GM12878 (cell line): ENCODE results near the gene RAP1GAP. TPM values are rescaled to one million over a fixed set of nuclear protein-coding genes. Genes with fewer than 3 reads are reported as not detected.
A peak's percentile ranks its signal among the peaks of the same experiment; 100 is the strongest.

Experiments used
- ATAC-seq: fragments of 200-7000 bp; cut with Tn5 transposase; 3 replicates; pipeline ENCODE4 v1.9.1; 2020; ENCODE audit warnings: mild to moderate bottlenecking, moderate library complexity
- BruUV-seq: library from RNA; stranded (reverse); fragments of 400-500 nt; replicated peaks from 2 replicates; lab custom pipeline; 2021; lab: Mats Ljungman, UMichigan
- CTCF ChIA-PET: fragments of 300-600 bp; sonication (Branson Sonifier 250); formaldehyde crosslinking; extraction: SDS; loops from one replicate; lab custom pipeline; 2021; ENCODE audit warnings: inconsistent platforms; lab: Yijun Ruan, JAX
- POLR2A ChIA-PET: fragments of 350-600 bp; formaldehyde crosslinking; extraction: SDS; loops from one replicate; lab custom pipeline; 2021; ENCODE audit warnings: inconsistent platforms; lab: Charles Lee
- RAD21 ChIA-PET: fragments of 300-600 bp; sonication (Branson Sonifier 250); formaldehyde crosslinking; loops from one replicate; lab custom pipeline; 2023; ENCODE audit warnings: antibody characterized with exemption; ENCODE audit not compliant: unreplicated experiment; lab: Charles Lee
- SMC1A ChIA-PET: fragments of 300-600 bp; sonication (Branson Sonifier 250); formaldehyde crosslinking; loops from one replicate; lab custom pipeline; 2023; ENCODE audit not compliant: unreplicated experiment, uncharacterized antibody; lab: Charles Lee
- DNase-seq: peaks from one replicate; pipeline ENCODE4 v3.0.0-alpha.2; 2011; ENCODE audit warnings: low read depth, low spot score
- FAIRE-seq: peaks from 3 replicates; lab custom pipeline; 2011; peaks lifted over from hg19 to GRCh38; lab: Jason Lieb, UNC
- H2AFZ ChIP-seq: 2 replicates; pipeline ENCODE4 v1.6.0; 2011; ENCODE audit warnings: low read depth, low read length, control low read depth; ENCODE audit not compliant: control insufficient read depth
- H3K27ac ChIP-seq: 2 replicates; pipeline ENCODE4 v1.5.1; 2011; ENCODE audit warnings: control low read depth; ENCODE audit not compliant: control insufficient read depth, insufficient read depth
- H3K27me3 ChIP-seq, 2 experiments: replicated peaks in 1 of 2; 2 replicates each; pipeline versions ENCODE4 v1.6.0 to v1.6.1; 2011; ENCODE audit warnings: low read length in 1 of 2; ENCODE audit not compliant: control insufficient read depth in 2 of 2, insufficient read depth in 2 of 2
- H3K36me3 ChIP-seq, 2 experiments: 2 replicates each; pipeline ENCODE4 v1.5.1; 2011; ENCODE audit warnings: low read length in 1 of 2; ENCODE audit not compliant: control insufficient read depth in 2 of 2, insufficient read depth in 2 of 2
- H3K4me1 ChIP-seq: 2 replicates; pipeline ENCODE4 v1.6.1; 2011; ENCODE audit warnings: mild to moderate bottlenecking, low read length, moderate library complexity, mixed read lengths; ENCODE audit not compliant: control insufficient read depth, insufficient read depth
- H3K4me2 ChIP-seq: 2 replicates; pipeline ENCODE4 v1.6.0; 2011; ENCODE audit warnings: control low read depth; ENCODE audit not compliant: control insufficient read depth, insufficient read depth
- H3K4me3 ChIP-seq: fragments of 200-600 bp; sonication (generic); 2 replicates; pipeline ENCODE4 v1.5.1; 2016
- H3K79me2 ChIP-seq: 2 replicates; pipeline ENCODE4 v1.6.0; 2011; ENCODE audit warnings: low read length; ENCODE audit not compliant: control insufficient read depth, insufficient read depth
- H3K9ac ChIP-seq: 2 replicates; pipeline ENCODE4 v1.8.0; 2011; ENCODE audit warnings: low read length, control low read depth, mixed read lengths; ENCODE audit not compliant: control insufficient read depth, insufficient read depth
- H3K9me3 ChIP-seq: replicated peaks from 3 replicates; pipeline ENCODE4 v1.5.1; 2011; ENCODE audit warnings: mild to moderate bottlenecking, low read length; ENCODE audit not compliant: control insufficient read depth, insufficient read depth
- H4K20me1 ChIP-seq: 2 replicates; pipeline ENCODE4 v1.6.0; 2011; ENCODE audit not compliant: control insufficient read depth, insufficient read depth
- ASH2L ChIP-seq: fragments of 300-600, 200-600 bp; sonication (generic); IDR thresholded peaks from 2 replicates; pipeline ENCODE4 v1.6.1; 2017; ENCODE audit warnings: low read depth, mild to moderate bottlenecking, borderline replicate concordance
- CEBPB ChIP-seq, 2 experiments: fragments of 150-350 bp in 1 of 2; IDR thresholded peaks; 2 replicates each; pipeline ENCODE4 v1.6.1; 2012 to 2014; ENCODE audit warnings: low read depth in 2 of 2, low read length in 2 of 2, borderline replicate concordance in 1 of 2, inconsistent platforms in 1 of 2
- NFYA ChIP-seq: IDR thresholded peaks from 2 replicates; pipeline ENCODE4 v1.6.1; 2011; ENCODE audit warnings: low read depth, mild to moderate bottlenecking, low read length, improper control_type of control experiment, borderline replicate concordance
- NR2F1 ChIP-seq: fragments of 450-650 bp; conservative IDR thresholded peaks from 2 replicates; pipeline ENCODE4 v1.6.1; 2017; ENCODE audit warnings: mild to moderate bottlenecking
- RBBP5 ChIP-seq: fragments of 200-600 bp; sonication (generic); conservative IDR thresholded peaks from 2 replicates; pipeline ENCODE4 v1.6.1; 2016
- ZBTB40 ChIP-seq: fragments of 450-650 bp; IDR thresholded peaks from 2 replicates; pipeline ENCODE4 v1.6.1; 2016; ENCODE audit warnings: mild to moderate bottlenecking, moderate library complexity, borderline replicate concordance
- WGBS: methylation state at CpG from one replicate; pipeline ENCODE4 v1.1.6; 2016; ENCODE audit warnings: low lambda C conversion rate; ENCODE audit not compliant: insufficient replicate concordance, insufficient coverage; ENCODE audit errors: missing lambda C conversion rate; 5-methylcytosine and 5-hydroxymethylcytosine counted together
- in situ Hi-C: fragments of 300-500 bp; cut with MboI; formaldehyde crosslinking; loops from 9 replicates; pipeline ENCODE4 v1.14.3; 2018; ENCODE audit warnings: mixed read lengths
- intact Hi-C: fragments of 100-400 bp; cut with micrococcal nuclease; formaldehyde crosslinking; loops from one replicate; pipeline ENCODE4 v1.14.2; 2022; ENCODE audit not compliant: unreplicated experiment
- polyA plus RNA-seq, 11 experiments: library from polyadenylated mRNA; depleted of rRNA in 4 of 11; unstranded in 6 of 11; stranded (reverse) in 5 of 11; fragments of >200 nt; fragmentation: Nextera tagmentation in 4 of 11; fragmentation: Illumina TruSeq in 1 of 11; extraction: Ambion mirVana in 4 of 11; extraction: Trizol in 1 of 11; gene quantifications; 1 replicate in 1 of 11; 2 replicates in 10 of 11; pipeline versions ENCODE4 v1.2.1 to v1.2.3, GENCODE V29; 2011 to 2016; ENCODE audit warnings: inconsistent platforms in 2 of 11, missing spikeins in 2 of 11, low read depth in 1 of 11
- total RNA-seq, 4 experiments: library from RNA; depleted of rRNA in 3 of 4; stranded (reverse); fragments of >200 nt in 3 of 4; fragmentation: Illumina TruSeq in 1 of 4; extraction: Trizol in 1 of 4; gene quantifications; 2 replicates each; pipeline versions ENCODE4 v1.2.1 to v1.2.3, GENCODE V29; 2013 to 2021

RAP1GAP gene
- total and polyA plus RNA-seq, 10 of the 15 experiments (the other 5 are each of a cell fraction or from before 2014, with no cell fraction given), result 0.04 to 0.96 (median 0.09) TPM; not detected in 3

GRCh38 chr1:21575351-21575942 lies 93.7 kb downstream of the RAP1GAP start (continued):
- TF ChIP-seq ZBTB40, result no peak
- TF ChIP-seq NFYA, result no peak
- no peak for TF ChIP-seq CEBPB (IDR thresholded peaks at IDR 0.05; ENCODE audit: borderline replicate concordance in 1 of 2, low read depth in 2 of 2, low read length in 2 of 2)
- no peak for TF ChIP-seq RBBP5

GRCh38 chr1:21574466-21575151 lies 94.5 kb downstream of the RAP1GAP start:
- CTCF ChIA-PET, result interaction anchor here (0.6 to 0.7 kb wide), 2 partner anchors 16 to 356 kb away, joined by 3 read pairs; no protein-coding TSS in a partner anchor
- in situ Hi-C loops, result no loop called here
- Histone ChIP-seq H3K4me3 (no peak overlapping the region), H3K79me2 (no peaks in the 10 kb centered on the region), H3K27ac (no peak overlapping the region), H3K4me2 (no peak overlapping the region), H3K27me3 (no peaks in the 10 kb centered on the region; a peak in 3 of 4 replicates), H2AFZ (no peak overlapping the region), H4K20me1 (no peaks in the 10 kb centered on the region), H3K9me3 (no peaks in the 10 kb centered on the region), H3K4me1 (no peaks in the 10 kb centered on the region), H3K9ac (no peak overlapping the region), H3K36me3 (no peaks in the 10 kb centered on the region)
- DNase-seq (no peak), FAIRE-seq (no peak), ATAC-seq (peak; percentile 43)
- RAD21 ChIA-PET, result interaction anchor here (0.7 kb wide), 1 partner anchor 84 kb away, joined by 3 read pairs; no protein-coding TSS in a partner anchor
- no peak for TF ChIP-seq NR2F1
- no peak for TF ChIP-seq ASH2L
- intact Hi-C loops, result loop anchor here (10.0 kb wide), 1 partner anchor 200 kb away; no protein-coding TSS in a partner anchor
- no TSS peak for BruUV-seq
- POLR2A ChIA-PET, result no interaction called here
- SMC1A ChIA-PET, result no interaction called here
- WGBS, result 29% methylated on average over 31 of the region's 31 CpGs
